ENCODE results near the gene SPRY4. TPM values are rescaled to one million over a fixed set of nuclear protein-coding genes. Genes with fewer than 3 reads are reported as not detected.
"Not testable (repeated sequence)": the region's sequence is repeated elsewhere in the genome, so short reads cannot be mapped to it uniquely, and the experiment has no call there.

The SPRY4 gene
- total RNA-seq, 2 experiments from 2014 or later = 0.86 to 1.3 TPM

- DNase-seq = no peak
- H3K4me1 Mint-ChIP-seq = no peaks in the 10 kb centered on the region
- no peaks in the 10 kb centered on the region for H3K9me3 Mint-ChIP-seq
- no peaks in the 10 kb centered on the region for H3K36me3 Mint-ChIP-seq (ENCODE audit: low read depth)
- H3K27ac Mint-ChIP-seq = no peak overlapping the region
- peaks cover 3% of the 10 kb centered on the region for H3K27me3 Mint-ChIP-seq
- CTCF ChIA-PET = no interaction called here
- H3K4me3 Mint-ChIP-seq = no peak overlapping the region
- POLR2A ChIA-PET = no interaction called here
These were observed 16.5 kb downstream of the SPRY4 start for GRCh38 chr5:142308358-142308757.

GRCh38 chr5:142307146-142307890 lies 17.5 kb downstream of the SPRY4 start:
- Mint-ChIP-seq H3K27ac (no peak overlapping the region), H3K27me3 (peaks cover 3% of the 10 kb centered on the region), H3K36me3 (ENCODE audit: low read depth) (no peaks in the 10 kb centered on the region), H3K4me1 (no peaks in the 10 kb centered on the region), H3K4me3 (no peak overlapping the region), H3K9me3 (no peaks in the 10 kb centered on the region)
- CTCF ChIA-PET = no interaction called here
- POLR2A ChIA-PET = no interaction called here
- no peak for DNase-seq

- H3K4me1 Mint-ChIP-seq = peaks cover 12% of the 10 kb centered on the region
- no peaks in the 10 kb centered on the region for H3K9me3 Mint-ChIP-seq
- no peak for DNase-seq
- H3K36me3 Mint-ChIP-seq (ENCODE audit: low read depth) = no peaks in the 10 kb centered on the region
- peaks cover 3% of the 10 kb centered on the region for H3K27me3 Mint-ChIP-seq
- POLR2A ChIA-PET = no interaction called here
- CTCF ChIA-PET = interaction anchor here (0.9 kb wide), 1 partner anchor 19 kb away, joined by 3 read pairs; the partner anchor contains the start of gene SPRY4
- H3K4me3 Mint-ChIP-seq = no peak overlapping the region
- no peak overlapping the region for H3K27ac Mint-ChIP-seq
These were observed 18.7 kb downstream of the SPRY4 start for GRCh38 chr5:142306077-142306502.

- Mint-ChIP-seq H3K4me3 (no peak overlapping the region), H3K4me1 (peaks cover 16% of the 10 kb centered on the region), H3K27ac (no peak overlapping the region), H3K9me3 (no peaks in the 10 kb centered on the region), H3K36me3 (ENCODE audit: low read depth) (no peaks in the 10 kb centered on the region), H3K27me3 (peaks cover 3% of the 10 kb centered on the region)
- CTCF ChIA-PET = no interaction called here
- POLR2A ChIA-PET = no interaction called here
- DNase-seq = no peak
These were observed 19.6 kb downstream of the SPRY4 start for GRCh38 chr5:142305211-142305610.

- H3K36me3 Mint-ChIP-seq (ENCODE audit: low read depth) = no peaks in the 10 kb centered on the region
- DNase-seq = no peak
- no peaks in the 10 kb centered on the region for H3K9me3 Mint-ChIP-seq
- peaks cover 4% of the 10 kb centered on the region for H3K27me3 Mint-ChIP-seq
- ChIA-PET POLR2A (no interaction called here), CTCF (no interaction called here)
- no peak overlapping the region for H3K4me3 Mint-ChIP-seq
- H3K27ac Mint-ChIP-seq = no peak overlapping the region
- H3K4me1 Mint-ChIP-seq = peaks cover 16% of the 10 kb centered on the region
These were observed 20.7 kb downstream of the SPRY4 start for GRCh38 chr5:142304013-142304701.

- Mint-ChIP-seq H3K36me3 (ENCODE audit: low read depth) (no peaks in the 10 kb centered on the region), H3K27ac (no peak overlapping the region), H3K4me3 (no peak overlapping the region), H3K4me1 (peaks cover 16% of the 10 kb centered on the region), H3K9me3 (no peaks in the 10 kb centered on the region), H3K27me3 (peaks cover 6% of the 10 kb centered on the region)
- no peak for DNase-seq
- ChIA-PET CTCF (no interaction called here), POLR2A (no interaction called here)
These were observed 21.3 kb downstream of the SPRY4 start for GRCh38 chr5:142303565-142303964.

- POLR2A ChIA-PET = no interaction called here
- H3K27ac Mint-ChIP-seq = peak overlapping the region; percentile 48
- H3K9me3 Mint-ChIP-seq = no peaks in the 10 kb centered on the region
- no peak overlapping the region for H3K4me3 Mint-ChIP-seq
- CTCF ChIA-PET = no interaction called here
- peaks cover 16% of the 10 kb centered on the region for H3K4me1 Mint-ChIP-seq
- no peaks in the 10 kb centered on the region for H3K36me3 Mint-ChIP-seq (ENCODE audit: low read depth)
- DNase-seq = peak; percentile 69
- peaks cover 9% of the 10 kb centered on the region for H3K27me3 Mint-ChIP-seq
These were observed 23.3 kb downstream of the SPRY4 start for GRCh38 chr5:142301540-142301939.

- Mint-ChIP-seq H3K36me3 (ENCODE audit: low read depth) (no peaks in the 10 kb centered on the region), H3K27ac (no peak overlapping the region), H3K27me3 (peaks cover 9% of the 10 kb centered on the region), H3K4me1 (peaks cover 16% of the 10 kb centered on the region), H3K4me3 (no peak overlapping the region), H3K9me3 (no peaks in the 10 kb centered on the region)
- CTCF ChIA-PET = no interaction called here
- POLR2A ChIA-PET = no interaction called here
- DNase-seq = no peak
These were observed 24.1 kb downstream of the SPRY4 start for GRCh38 chr5:142300677-142301076.

GRCh38 chr5:142298789-142299188 lies 26.0 kb downstream of the SPRY4 start:
- no peak overlapping the region for H3K4me3 Mint-ChIP-seq
- H3K27me3 Mint-ChIP-seq = peaks cover 6% of the 10 kb centered on the region
- H3K4me1 Mint-ChIP-seq = peaks cover 16% of the 10 kb centered on the region
- H3K36me3 Mint-ChIP-seq (ENCODE audit: low read depth) = no peaks in the 10 kb centered on the region
- POLR2A ChIA-PET = no interaction called here
- CTCF ChIA-PET = interaction anchor here (1.3 kb wide), 1 partner anchor 26 kb away, joined by 4 read pairs; the partner anchor contains the start of gene SPRY4
- no peak overlapping the region for H3K27ac Mint-ChIP-seq
- no peaks in the 10 kb centered on the region for H3K9me3 Mint-ChIP-seq
- DNase-seq = no peak

GRCh38 chr5:142297786-142298185 lies 27.0 kb downstream of the SPRY4 start:
- H3K9me3 Mint-ChIP-seq; H3K36me3 Mint-ChIP-seq (ENCODE audit: low read depth); H3K27me3 Mint-ChIP-seq; POLR2A ChIA-PET; DNase-seq; H3K4me3 Mint-ChIP-seq; H3K27ac Mint-ChIP-seq: not testable (repeated sequence)
- peaks cover 16% of the 10 kb centered on the region for H3K4me1 Mint-ChIP-seq
- CTCF ChIA-PET = interaction anchor here (0.7 to 1.3 kb wide), 2 partner anchors 27 to 591 kb away, joined by 3 to 4 read pairs; partner anchors contain the start of gene SPRY4

- Mint-ChIP-seq H3K36me3 (ENCODE audit: low read depth) (no peaks in the 10 kb centered on the region), H3K27ac (no peak overlapping the region), H3K4me1 (peaks cover 13% of the 10 kb centered on the region), H3K9me3 (no peaks in the 10 kb centered on the region), H3K4me3 (no peak overlapping the region), H3K27me3 (peaks cover 6% of the 10 kb centered on the region)
- CTCF ChIA-PET = no interaction called here
- DNase-seq = no peak
- POLR2A ChIA-PET = no interaction called here
These were observed 27.9 kb downstream of the SPRY4 start for GRCh38 chr5:142296914-142297417.

- POLR2A ChIA-PET = no interaction called here
- CTCF ChIA-PET = no interaction called here
These were observed 28.6 kb downstream of the SPRY4 start for GRCh38 chr5:142295960-142296860.

More at GRCh38 chr5:142295960-142296860, 28.6 kb downstream of the SPRY4 start:
- no peak overlapping the region for H3K4me3 Mint-ChIP-seq
- no peaks in the 10 kb centered on the region for H3K9me3 Mint-ChIP-seq
- peaks cover 6% of the 10 kb centered on the region for H3K27me3 Mint-ChIP-seq
- no peak overlapping the region for H3K27ac Mint-ChIP-seq
- H3K36me3 Mint-ChIP-seq (ENCODE audit: low read depth) = no peaks in the 10 kb centered on the region
- no peak for DNase-seq
- peaks cover 6% of the 10 kb centered on the region for H3K4me1 Mint-ChIP-seq
